ENCODE results near the gene ITSN2. TPM values are rescaled to one million over a fixed set of nuclear protein-coding genes. Genes with fewer than 3 reads are reported as not detected.
"Not testable (repeated sequence)": the region's sequence is repeated elsewhere in the genome, so short reads cannot be mapped to it uniquely, and the experiment has no call there.

Gene ITSN2
- total RNA-seq, 4 donors from 2014 or later, result 44.3 to 73.3 (median 52.8) TPM

- no peak for ATAC-seq (ENCODE audit: low FRiP score)
- no peak for DNase-seq (ENCODE audit: low spot score)
- TF ChIP-seq CTCF (IDR thresholded peaks at IDR 0.05), result no peak
These were observed 156.6 kb downstream of the ITSN2 start for GRCh38 chr2:24203787-24204150.

- no peak for ATAC-seq (ENCODE audit: low FRiP score)
- no peak for TF ChIP-seq CTCF (IDR thresholded peaks at IDR 0.05)
- no peak for DNase-seq (ENCODE audit: low spot score)
These were observed 157.1 kb downstream of the ITSN2 start for GRCh38 chr2:24203029-24203786.

GRCh38 chr2:24200799-24201198 lies 159.5 kb downstream of the ITSN2 start:
- DNase-seq (ENCODE audit: low spot score), result no peak
- TF ChIP-seq CTCF (IDR thresholded peaks at IDR 0.05), result no peak
- no peak for ATAC-seq (ENCODE audit: low FRiP score)

- no peak for ATAC-seq (ENCODE audit: low FRiP score)
- TF ChIP-seq CTCF (IDR thresholded peaks at IDR 0.05), result no peak
- DNase-seq (ENCODE audit: low spot score), result no peak
These were observed 160.3 kb downstream of the ITSN2 start for GRCh38 chr2:24199968-24200590.

- not testable (repeated sequence) for DNase-seq (ENCODE audit: low spot score); ATAC-seq (ENCODE audit: low FRiP score)
These were observed 163.1 kb downstream of the ITSN2 start for GRCh38 chr2:24197213-24197612.

- no peak for TF ChIP-seq CTCF (IDR thresholded peaks at IDR 0.05)
- ATAC-seq (ENCODE audit: low FRiP score), result no peak
- no peak for DNase-seq (ENCODE audit: low spot score)
These were observed 168.5 kb downstream of the ITSN2 start for GRCh38 chr2:24191848-24192247.

GRCh38 chr2:24191156-24191555 lies 169.2 kb downstream of the ITSN2 start:
- no peak for ATAC-seq (ENCODE audit: low FRiP score)
- no peak for TF ChIP-seq CTCF (IDR thresholded peaks at IDR 0.05)
- DNase-seq (ENCODE audit: low spot score), result no peak
